ENCODE results near the gene ESAM.
"Not testable (repeated sequence)": the region's sequence is repeated elsewhere in the genome, so short reads cannot be mapped to it uniquely, and the experiment has no call there.

The ESAM gene

DNA sequence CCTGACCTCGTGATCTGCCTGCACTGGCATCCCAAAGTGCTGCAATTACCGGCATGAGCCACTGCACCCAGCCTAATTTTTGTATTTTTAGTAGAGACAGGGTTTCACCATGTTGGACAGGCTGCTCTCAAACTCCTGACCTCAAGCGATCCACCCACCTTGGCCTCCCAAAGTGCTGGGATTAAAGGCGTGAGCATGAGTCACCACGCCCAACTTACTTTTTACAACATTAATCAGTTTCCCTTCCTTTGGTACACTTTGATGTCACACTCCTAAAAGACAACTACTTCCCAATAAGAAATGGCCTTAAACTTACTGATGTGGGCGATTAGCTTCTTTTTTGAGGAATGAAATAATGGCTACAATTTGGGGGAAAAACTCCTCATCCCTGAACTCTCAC is 8.9 kb upstream of the ESAM start:
- not testable (repeated sequence) for DNase-seq

DNA sequence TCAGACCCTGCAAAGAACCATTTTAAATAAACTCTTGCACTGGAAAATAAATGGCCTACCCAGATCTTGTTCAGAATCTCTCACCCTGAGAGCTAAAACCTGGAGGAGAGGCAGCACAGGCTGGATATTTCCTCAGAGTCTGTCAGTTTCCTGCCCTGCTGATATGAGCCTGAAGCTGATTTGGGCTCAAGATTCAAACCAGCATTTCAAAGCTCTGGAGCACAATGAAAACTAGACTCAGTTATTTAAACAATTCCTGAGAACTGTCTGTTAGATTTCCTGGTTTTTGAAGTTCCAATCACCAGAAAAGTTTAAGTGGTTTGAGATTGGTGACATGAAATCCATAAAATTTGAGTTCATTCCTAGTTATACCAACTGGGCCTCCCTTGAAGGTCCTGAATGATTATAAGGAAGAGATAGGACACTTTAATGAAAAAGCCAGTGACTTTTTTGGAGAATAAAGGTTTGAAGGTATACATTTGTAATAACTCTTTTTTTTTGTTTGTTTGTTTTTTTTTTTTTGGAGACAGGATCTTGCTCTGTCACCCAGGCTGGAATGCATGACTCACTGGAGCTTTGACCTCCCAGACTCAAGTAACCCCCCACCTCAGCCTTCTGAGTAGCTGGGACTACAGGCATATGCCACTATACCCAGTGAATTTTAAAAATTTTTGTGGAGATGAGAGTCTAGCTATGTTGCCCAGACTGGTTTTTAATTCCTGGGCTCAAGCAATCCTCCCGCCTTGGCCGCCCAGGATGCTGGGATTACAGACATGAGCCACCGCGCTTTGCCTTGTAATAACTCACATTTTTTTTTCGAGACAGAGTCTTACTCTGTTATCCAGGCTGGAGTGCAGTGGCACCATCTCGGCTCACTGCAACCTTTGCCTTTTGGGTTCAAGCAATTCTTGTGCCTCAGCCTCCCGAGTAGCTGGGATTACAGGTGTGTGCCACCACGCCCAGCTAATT is 8.0 kb upstream of the ESAM start:
- peak; percentile 53 for DNase-seq

DNA sequence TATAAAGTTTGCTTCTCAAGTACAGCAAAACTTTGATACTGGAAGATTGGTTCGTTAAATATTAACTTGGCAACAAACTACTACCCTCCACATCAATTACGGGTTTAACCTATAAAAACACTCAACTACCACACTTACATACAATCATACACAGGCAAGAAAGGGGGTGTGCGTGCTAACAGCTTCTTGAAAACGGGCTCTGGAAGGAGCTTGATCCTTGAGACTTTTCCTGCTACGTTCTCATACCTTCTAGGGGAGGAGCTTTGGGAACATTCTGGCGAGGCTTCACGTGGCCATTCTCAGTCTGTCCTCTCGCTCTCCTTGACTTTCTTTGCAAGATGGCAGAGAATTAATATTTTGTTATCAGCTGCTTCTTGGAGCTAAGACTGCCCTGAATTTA is 6.8 kb upstream of the ESAM start:
- DNase-seq, result no peak

DNA sequence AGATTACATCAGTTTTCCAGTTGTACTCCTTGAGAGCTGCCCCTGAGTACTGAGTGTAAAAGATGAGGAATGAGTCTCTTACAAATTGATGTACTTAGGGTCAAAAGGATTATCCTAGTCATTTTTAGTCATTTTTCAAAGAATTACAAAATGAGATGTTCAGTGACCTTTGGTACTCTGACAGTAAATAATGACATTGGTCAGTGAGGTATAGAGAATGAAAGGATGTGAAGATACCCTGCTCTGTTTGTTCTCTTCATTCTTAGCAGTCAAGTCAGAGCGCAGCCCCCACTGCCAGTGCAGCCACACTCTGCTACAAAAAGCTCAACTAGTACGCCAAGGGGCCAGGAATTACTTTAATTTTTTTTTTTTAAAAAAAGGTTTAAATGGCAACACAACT is 4.1 kb upstream of the ESAM start:
- no peak for DNase-seq

DNA sequence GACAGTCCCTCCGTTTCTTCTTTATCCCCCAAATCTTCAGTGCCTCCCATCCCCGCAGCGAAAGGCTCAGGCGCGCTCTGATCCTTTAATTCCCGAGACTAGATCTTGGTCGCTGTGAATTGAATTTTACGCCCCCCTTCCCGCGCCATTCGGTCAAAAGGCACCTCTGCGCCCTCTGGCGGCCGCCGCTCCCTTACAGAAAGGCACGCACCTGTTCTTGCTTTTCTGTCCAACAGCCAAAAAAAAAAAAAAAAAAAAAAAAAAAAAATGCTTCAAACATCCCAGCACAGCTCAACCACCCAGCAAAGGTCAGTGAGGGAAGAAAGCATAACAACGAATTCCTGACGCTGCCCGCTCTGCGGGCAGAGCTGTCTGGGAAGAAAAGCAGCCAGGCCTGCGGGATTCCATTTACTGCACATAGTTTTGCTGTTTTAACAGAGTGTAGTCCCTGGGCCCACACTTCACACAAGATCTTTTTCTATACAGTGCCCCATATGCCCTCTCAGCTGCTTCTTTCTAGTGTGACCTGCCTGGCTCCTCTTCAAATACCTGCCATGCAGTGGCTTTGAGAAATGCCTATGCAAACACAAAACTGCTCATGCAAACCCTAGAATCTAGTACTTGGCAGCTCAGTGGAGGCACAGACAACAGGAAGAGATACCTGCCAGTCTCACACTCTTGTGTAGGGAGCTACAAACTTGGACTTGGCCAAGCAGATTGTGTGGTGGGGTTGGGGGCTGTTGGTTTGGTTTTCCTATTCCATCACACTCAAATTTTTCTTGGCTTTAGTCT is 1.3 kb upstream of the ESAM start:
- DNase-seq, result peak; percentile 57

DNA sequence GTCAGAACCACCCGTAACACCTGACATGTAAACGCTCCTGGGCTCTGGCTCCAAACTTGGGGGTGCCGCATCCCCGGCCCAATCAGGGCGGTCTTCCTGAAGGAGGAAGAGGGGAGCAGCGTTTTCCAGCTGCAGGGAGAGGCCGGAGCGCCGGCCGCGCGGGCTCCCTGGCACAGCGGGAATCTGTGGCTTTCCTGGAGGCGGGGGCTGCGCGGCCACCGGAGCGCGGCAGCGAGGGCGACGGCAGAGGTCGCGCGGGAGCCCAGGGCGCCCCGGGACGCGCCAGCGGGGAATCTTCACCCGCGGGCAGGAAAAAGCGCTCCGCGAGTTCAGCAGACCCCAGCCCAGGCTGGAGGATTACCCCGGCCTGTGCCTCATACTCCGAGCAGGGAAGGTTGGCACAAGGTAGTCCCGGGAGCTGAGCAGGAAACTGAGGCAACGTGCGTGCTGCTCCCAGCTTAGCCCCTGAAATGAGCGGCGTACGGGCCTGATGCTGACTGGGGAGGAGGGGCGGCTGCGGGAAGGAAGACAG is 600 bp upstream of the ESAM start:
- no peak for DNase-seq

DNA sequence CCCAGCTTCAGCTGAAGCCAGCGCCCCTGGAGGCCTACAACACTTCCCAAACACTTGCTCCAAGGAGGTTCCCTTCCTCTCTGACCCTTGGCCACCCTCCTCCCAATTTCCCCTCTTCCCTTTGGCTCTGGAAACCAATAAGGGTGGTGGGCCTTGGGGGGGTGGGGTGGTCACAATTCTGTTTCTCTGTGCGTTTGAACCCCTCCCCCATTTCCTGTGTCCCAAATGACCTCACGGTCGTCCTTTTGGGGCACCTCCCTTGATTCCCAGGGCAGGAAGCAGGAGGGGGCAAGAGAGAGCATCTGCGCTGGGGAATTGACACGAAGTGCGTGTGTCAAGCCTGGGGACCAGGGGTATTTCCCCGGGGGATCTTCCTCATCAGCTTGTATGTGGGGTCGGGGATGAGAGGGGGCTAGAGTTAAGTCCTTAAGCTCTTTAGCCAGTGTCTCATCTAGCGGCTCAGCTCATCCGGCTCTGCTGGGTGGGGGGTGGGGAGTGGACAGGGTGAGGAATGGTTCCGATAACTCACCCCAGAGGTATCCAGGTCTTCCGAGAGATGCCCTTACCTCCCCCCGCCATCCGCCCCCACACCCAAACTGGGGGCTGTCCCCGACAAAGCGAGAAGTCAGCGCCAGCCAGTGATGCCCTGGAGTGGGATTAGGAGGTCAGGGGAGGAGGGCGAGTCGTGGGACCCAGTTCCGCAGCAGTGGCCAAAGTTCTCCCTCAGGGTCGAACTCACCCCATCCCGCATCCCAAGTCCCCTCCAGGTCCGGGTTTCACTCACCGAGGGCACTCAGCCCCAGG is 587 bp downstream of the ESAM start:
- DNase-seq, result no peak

DNA sequence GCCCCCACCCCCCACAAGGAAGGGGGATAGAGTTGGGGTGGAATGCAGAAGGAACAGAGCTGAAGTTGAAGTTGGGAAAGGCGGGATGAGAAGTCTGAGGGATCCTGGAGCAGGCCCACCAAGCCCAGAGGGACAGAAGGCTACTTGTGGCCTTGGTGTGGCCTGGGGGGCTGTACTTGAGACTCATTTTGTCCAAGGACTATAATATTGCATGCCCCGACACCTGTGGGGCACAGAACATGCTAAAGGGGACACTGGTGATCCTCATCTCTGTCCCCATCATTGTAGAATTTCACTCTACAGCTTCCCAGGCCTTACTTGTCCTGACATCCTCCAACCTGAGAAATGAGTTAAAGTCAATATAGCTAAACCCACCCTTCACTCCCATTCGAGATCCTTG is 1.3 kb downstream of the ESAM start:
- DNase-seq, result no peak

DNA sequence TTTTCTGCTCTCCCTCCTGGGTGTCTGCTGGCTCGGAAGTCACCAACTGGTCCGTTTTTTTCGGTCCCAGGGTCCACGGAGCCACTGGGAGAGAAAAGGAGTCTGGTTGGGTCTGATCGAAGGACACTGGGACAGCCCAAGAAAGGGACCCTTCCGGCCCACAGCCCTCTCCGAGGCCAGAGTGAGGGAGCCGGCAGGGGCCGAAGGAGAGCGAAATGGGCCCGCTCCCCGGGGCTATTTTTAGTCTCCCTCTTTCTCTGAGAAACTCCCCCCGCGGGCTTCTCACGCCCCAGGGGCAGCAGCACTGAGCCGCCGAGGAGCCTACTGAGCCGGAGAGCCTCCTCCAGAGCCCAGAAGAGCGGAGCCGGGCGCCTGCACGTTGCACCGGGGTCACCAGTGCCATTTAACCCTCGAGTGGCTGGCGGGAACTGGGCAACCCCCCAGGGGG is 1.9 kb downstream of the ESAM start:
- no peak for DNase-seq

DNA sequence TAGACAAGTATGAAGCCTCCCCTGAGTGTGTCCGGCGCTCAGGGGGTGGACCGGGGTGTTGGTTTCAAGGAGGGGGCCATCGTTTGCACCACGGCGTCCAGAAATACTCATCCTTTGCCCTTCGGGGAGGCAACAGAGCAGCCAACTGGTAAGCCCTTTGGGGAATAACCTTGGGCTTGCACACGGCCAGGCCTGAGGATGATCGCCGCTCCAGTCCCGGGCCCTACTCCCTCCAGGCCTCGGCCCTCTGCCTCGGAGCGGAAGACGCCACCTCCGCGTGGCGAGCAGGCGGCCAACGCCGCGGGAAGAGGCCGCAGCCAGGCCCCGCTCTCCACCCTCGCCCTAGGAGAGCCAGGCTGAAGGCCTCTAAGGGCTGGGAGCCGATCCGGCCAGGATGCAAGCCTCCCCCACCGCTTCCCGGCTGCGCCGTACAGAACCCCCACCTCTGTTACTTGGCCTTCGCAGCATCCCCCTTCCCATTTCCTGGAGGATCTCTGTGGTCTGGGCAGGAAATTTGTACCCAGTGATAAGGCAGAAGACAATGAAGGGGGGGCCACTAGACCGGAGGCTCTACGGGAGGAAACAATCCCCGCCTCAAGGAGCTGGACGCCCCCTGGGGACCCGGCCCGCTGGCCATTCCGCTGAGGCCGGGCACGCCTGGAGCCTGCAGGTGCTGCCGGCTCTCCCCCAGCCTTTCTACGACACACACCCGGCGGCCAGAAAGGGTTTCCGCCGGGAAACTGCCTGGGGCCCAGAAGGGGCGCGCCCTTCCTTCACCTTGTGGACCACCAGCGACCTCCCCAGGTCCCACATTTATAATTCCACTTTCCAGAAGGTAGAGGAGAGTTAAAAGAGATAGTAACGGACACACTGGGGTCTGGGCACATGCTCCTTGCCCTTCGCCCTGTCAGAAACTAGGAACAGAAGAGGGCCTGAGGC is 2.6 kb downstream of the ESAM start:
- no peak for DNase-seq

DNA sequence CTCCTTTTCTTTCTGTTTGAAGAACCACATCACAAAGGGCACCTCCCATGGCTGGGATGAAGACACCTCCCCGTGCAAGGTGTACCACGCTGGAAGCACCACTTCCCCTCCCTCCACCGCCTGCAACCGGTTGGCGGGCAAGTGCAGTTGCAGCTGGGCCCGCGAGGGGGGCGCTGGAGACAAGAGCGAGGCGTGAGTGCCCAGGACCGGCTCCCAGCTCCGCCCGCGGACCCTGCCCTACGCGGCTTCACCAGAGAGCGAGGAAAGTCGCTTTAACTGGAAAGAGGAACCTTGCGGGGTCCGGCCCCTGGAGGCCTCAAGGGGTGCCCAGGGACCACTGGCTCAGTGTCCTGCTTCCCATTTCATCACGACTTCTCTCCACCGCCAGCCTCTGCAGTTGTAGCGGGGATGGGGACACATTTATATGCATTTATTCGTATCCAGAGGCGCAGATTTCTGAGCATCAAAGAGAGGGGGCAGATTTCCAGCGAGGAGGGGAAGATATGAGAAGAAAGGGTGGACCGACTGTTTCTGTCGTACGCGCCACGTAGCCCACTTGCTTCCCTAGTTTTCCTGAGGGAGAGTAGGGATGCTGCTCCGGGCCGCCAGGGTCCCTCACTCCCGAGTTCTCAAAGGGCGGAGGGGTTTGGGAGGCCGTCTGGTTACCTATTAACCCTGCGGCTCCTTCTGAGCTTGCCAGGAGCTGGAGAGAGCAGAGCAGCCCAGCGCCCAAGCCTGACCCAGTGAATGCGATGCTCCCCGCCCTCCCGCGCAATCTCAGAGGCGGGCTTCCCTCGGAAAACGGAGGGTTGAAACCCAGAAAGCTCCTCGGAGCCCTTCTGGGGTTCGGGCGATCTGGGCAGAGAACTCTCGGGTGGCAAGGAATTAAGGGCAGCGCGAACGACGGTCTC is 3.5 kb downstream of the ESAM start:
- DNase-seq, result peak; percentile 48

DNA sequence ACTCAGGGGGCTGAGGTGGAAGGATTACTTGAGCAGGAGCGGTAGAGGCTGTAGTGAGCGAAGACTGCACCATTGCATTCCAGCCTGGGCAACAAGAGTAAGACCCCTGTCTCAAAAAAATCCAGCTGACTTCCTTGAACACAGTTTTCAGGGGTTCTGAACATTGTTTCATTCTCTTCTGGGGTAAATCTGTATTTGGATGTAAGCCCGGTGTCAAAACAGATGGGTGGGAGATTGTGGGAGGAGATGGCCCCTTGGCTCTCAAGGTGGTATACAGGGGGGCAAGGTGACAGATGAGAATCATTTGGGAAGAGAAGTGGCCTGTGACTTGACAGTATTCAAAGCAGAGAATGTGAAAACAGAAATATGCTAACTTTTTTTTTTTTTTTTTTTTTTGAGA is 4.8 kb downstream of the ESAM start:
- DNase-seq, result no peak

DNA sequence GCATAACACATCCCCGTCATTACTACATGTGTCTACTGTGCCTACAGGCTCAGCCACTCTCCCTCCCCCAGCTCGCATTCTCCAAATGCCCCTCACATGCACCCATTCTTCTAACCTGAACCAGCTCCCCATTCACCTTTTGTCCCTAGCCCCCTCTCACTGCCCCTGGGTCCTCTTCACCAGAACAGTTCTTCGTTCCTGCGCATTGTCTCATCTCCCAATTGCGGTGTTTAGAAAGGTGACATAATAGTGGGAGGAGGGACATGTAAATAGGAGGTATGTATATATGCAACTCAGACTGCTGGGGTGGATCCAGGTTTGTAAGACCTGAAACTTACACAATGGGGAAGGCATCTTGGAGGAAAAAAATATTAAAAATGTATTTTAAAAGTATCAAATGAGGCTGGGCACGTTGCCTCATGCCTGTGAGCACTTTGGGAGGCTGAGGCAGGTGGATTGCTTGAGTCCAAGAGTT is 5.3 kb downstream of the ESAM start:
- DNase-seq, result no peak

DNA sequence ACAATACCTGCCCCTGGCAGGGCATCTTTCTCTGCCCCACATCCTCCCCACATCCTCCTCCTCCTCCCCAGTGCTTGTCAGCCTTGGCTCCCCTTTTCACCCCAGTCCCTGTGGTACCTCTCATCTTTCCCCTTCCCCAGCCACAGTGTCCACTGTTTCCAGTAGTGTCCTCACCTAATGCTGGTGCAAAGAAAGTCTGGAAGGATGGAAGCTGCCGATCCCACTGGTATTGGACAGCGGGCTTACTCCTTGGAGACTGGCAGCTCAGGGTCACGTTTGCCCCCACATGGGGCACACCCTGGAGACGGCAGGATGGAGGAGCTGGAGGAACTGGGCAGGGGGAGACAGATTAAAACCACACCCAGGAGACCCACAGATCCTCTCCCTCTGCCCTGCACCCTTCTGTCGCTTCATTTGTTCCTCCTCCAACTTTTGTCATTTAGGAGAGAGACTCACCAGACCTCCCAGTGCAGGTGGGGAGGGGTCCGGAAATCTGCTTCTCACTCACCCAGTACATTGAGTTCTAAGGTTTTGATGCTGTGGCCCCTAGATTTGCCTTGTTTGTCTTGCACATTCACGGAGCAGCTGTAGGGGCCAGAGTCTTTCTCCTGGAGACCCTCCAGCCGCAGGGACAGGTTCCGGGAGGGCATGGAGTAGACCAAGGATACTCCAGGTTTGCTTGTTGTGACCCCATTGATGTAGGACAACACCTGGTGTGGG is 5.9 kb downstream of the ESAM start:
- no peak for DNase-seq

DNA sequence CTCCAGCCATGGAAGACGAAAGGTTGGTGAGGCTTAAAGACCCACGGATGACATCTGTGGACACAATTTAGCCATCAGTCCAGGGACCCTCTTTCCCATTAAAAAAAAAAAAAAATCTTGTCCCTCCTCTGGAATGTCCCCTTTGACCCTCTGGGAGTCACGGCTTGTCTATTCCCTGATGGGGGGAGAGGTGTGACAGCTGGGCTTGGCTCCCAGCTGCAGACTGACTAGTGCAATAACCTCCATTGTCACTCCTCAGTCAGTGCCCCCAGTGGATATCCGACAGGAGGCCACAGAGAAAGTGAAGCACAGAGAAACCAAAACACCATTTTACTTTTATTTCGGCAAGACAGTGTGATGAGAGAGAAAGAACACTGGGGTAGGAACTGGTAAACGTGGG is 7.4 kb downstream of the ESAM start:
- DNase-seq, result no peak

DNA sequence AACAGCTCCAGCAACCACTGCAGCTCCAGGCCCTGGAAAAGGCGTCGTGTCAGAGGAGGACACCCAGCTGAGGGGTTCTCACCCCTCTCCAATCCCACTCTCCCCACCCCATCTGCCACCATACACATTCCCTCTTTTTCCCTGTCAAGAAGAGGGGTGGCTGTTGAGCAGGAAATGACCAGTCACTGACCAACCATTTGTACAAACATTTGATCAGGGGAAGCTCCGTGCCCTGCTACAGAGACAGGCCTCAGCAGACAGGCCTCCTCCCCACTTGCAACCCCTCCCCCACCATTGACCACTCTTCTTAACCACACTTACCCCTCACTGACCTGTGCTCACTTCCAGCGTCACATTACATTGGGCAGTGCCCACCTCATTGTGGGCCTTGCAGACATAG is 7.8 kb downstream of the ESAM start:
- DNase-seq, result no peak

DNA sequence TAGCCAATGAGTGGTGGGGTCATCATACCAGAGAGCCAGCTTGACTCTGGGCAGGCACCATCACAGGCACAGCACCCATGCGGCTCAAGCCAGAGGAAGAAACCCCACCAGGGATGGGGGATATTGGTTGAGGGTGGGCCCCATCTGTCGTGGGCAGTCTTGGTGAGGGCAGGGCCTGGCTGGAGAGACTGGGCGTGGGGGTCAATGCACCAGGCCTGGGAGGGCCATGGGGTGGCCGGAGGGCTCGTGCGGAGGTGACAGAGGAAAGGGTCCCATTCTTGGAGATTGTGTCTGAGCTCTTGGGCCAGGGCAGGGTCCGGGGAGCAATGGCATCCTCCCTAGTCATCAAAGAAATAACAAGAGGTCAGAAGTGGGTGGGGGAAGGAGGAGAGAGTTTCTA is 8.5 kb downstream of the ESAM start:
- DNase-seq, result no peak

DNA sequence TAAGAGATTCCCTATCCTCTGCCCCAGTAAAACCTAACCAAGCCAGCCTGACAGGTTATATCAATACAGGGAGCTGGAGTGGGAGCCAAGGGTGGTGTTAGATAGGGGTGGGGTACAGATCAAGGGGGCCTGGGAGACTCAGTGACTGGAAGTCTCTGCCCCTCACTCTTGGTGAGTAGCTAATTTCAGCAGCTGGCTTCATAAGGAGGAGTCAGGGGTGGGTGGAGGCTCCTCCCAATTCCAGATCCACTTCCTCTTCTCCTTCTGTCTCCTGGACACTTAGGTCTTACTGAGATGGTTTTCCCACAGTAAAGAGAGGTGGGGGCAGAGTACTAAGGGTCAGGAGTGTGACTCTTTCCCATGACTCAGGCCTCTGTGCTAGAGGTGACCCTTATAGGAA is 8.9 kb downstream of the ESAM start:
- no peak for DNase-seq

DNA sequence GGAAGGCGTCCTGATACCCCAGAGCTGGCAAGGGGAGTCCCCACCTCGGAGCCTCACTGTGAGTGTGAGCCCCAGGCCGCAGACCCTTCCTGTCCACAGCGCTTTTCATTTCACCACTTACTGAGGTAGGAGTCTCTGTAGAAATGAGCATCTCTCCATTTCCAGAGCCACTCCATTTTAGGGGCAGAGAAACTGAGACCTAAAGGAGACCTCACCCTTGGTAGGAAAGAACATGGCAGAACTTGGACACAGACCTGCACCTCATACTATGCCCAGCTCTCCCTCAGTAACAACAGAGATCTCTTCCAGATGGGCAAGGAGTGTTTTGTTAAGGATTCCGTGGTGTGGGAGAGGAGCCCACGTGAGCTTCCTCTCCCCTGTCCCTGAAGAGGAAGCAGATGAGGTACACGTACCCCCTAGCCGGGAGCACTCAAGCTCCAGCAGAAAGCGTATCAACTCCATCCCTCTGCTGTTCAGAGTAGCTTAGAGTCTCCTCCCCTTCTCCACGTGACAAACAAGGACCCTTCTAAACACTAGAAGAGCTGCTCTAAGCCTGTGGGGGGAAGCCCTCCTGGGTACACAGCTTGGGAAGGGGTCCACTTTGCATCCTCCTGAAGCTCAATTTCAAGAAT is 9.5 kb downstream of the ESAM start:
- DNase-seq, result no peak

Measured in fibroblast of skin of right quadriceps (primary cell).